Keratinocyte (primary cell): ENCODE results near the gene AADAT. TPM values are rescaled to one million over a fixed set of nuclear protein-coding genes. Genes with fewer than 3 reads are reported as not detected.

ENCODE experiments used
- DNase-seq: peaks from one replicate; pipeline ENCODE4 v3.0.0-alpha.2; 2011; ENCODE audit warnings: low read depth, missing footprints, low spot score
- FAIRE-seq: peaks from 2 replicates; lab custom pipeline; 2011; peaks lifted over from hg19 to GRCh38; lab: Jason Lieb, UNC
- H2AFZ ChIP-seq: 2 replicates; pipeline ENCODE4 v1.6.0; 2012; ENCODE audit warnings: low read length, control low read depth, inconsistent platforms; ENCODE audit not compliant: control insufficient read depth
- H3K27ac ChIP-seq: 2 replicates; pipeline ENCODE4 v1.5.1; 2011; ENCODE audit warnings: low read length; ENCODE audit not compliant: control insufficient read depth, insufficient read depth
- H3K27me3 ChIP-seq: 3 replicates; pipeline ENCODE4 v1.6.0; 2011; ENCODE audit warnings: low read length; ENCODE audit not compliant: control insufficient read depth, insufficient read depth; ENCODE audit errors: extremely low read depth
- H3K36me3 ChIP-seq, 2 experiments: 2 replicates in 1 of 2; 3 replicates in 1 of 2; pipeline ENCODE4 v1.5.1; 2011; ENCODE audit warnings: low read length in 2 of 2, mild to moderate bottlenecking in 1 of 2; ENCODE audit not compliant: control insufficient read depth in 2 of 2, insufficient read depth in 2 of 2; ENCODE audit errors: extremely low read depth in 1 of 2
- H3K4me1 ChIP-seq: 3 replicates; pipeline ENCODE4 v1.5.1; 2011; ENCODE audit warnings: low read length; ENCODE audit not compliant: control insufficient read depth, insufficient read depth; ENCODE audit errors: extremely low read depth
- H3K4me2 ChIP-seq: 3 replicates; pipeline ENCODE4 v1.6.0; 2011; ENCODE audit warnings: low read depth, low read length; ENCODE audit not compliant: control insufficient read depth, insufficient read depth; ENCODE audit errors: extremely low read depth
- H3K4me3 ChIP-seq, 3 experiments: fragments of 200-600 bp in 1 of 3; sonication (generic) in 1 of 3; 2 replicates in 2 of 3; 3 replicates in 1 of 3; pipeline ENCODE4 v1.5.1; 2011 to 2016; ENCODE audit warnings: low read length in 3 of 3, mild to moderate bottlenecking in 3 of 3, control low read depth in 2 of 3, inconsistent platforms in 1 of 3, low read depth in 1 of 3, mixed read lengths in 1 of 3, mixed run types in 1 of 3, moderate library complexity in 1 of 3; ENCODE audit not compliant: control insufficient read depth in 2 of 3, insufficient read depth in 2 of 3; ENCODE audit errors: extremely low read depth in 1 of 3
- H3K79me2 ChIP-seq: 2 replicates; pipeline ENCODE4 v1.6.0; 2012; ENCODE audit warnings: low read length; ENCODE audit not compliant: control insufficient read depth, insufficient read depth
- H3K9ac ChIP-seq: 3 replicates; pipeline ENCODE4 v1.6.0; 2011; ENCODE audit warnings: low read length; ENCODE audit not compliant: control insufficient read depth, insufficient read depth; ENCODE audit errors: extremely low read depth
- H3K9me1 ChIP-seq: 3 replicates; pipeline ENCODE4 v1.6.0; 2011; ENCODE audit warnings: low read length; ENCODE audit not compliant: control insufficient read depth, insufficient read depth; ENCODE audit errors: extremely low read depth
- H3K9me3 ChIP-seq: 2 replicates; pipeline ENCODE4 v1.5.1; 2012; ENCODE audit warnings: low read depth, low read length; ENCODE audit not compliant: control insufficient read depth
- H4K20me1 ChIP-seq: 3 replicates; pipeline ENCODE4 v1.6.0; 2011; ENCODE audit warnings: low read length; ENCODE audit not compliant: control insufficient read depth, insufficient read depth; ENCODE audit errors: extremely low read depth
- CTCF ChIP-seq, 3 experiments: IDR thresholded peaks in 1 of 3; conservative IDR thresholded peaks in 1 of 3; optimal IDR thresholded peaks in 1 of 3; 2 replicates in 2 of 3; 3 replicates in 1 of 3; pipeline versions ENCODE3 to v1.5.1; 2011; ENCODE audit warnings: low read length in 3 of 3, mild to moderate bottlenecking in 3 of 3, moderate library complexity in 2 of 3, control low read depth in 1 of 3, inconsistent platforms in 1 of 3; ENCODE audit not compliant: insufficient read depth in 2 of 3; ENCODE audit errors: extremely low read depth in 1 of 3
- EZH2 ChIP-seq: IDR thresholded peaks from one replicate; pipeline ENCODE4 v1.6.1; 2012; ENCODE audit warnings: inconsistent platforms, mild to moderate bottlenecking, low read length, moderate library complexity
- dilution Hi-C: fragments of 300-500 bp; cut with MboI; formaldehyde crosslinking; loops from one replicate; pipeline ENCODE4 v1.7.0; 2020; ENCODE audit warnings: low sequenced_read_pairs; ENCODE audit not compliant: extremely low pct_ligation_motif_present
- polyA plus RNA-seq, 5 experiments: library from polyadenylated mRNA; depleted of rRNA in 3 of 5; stranded (reverse) in 3 of 5; stranded (forward) in 1 of 5; unstranded in 1 of 5; fragments of >200 nt; gene quantifications; 1 replicate in 1 of 5; 2 replicates in 3 of 5; 3 replicates in 1 of 5; pipeline versions ENCODE4 v1.2.1 to v1.2.3, GENCODE V29; 2011 to 2012; ENCODE audit warnings: missing spikeins in 2 of 5, low read depth in 1 of 5, low replicate concordance in 1 of 5

The AADAT gene
- polyA plus RNA-seq, 1 donor (not counting 4 experiments of a cell fraction or from before 2014, with no cell fraction given): 5.2 TPM

GRCh38 chr4:170111546-170111945, 21.8 kb upstream of the AADAT start:
- no peaks in the 10 kb centered on the region for H3K9me3 ChIP-seq
- no peak overlapping the region for H3K4me3 ChIP-seq
- no peak overlapping the region for H2AFZ ChIP-seq
- H3K4me1 ChIP-seq: no peaks in the 10 kb centered on the region
- dilution Hi-C loops: no loop called here
- H3K79me2 ChIP-seq: no peaks in the 10 kb centered on the region
- no peak overlapping the region for H3K9ac ChIP-seq
- no peak for FAIRE-seq
- H3K27ac ChIP-seq: no peak overlapping the region
- no peaks in the 10 kb centered on the region for H3K27me3 ChIP-seq
- no peaks in the 10 kb centered on the region for H4K20me1 ChIP-seq
- no peaks in the 10 kb centered on the region for H3K9me1 ChIP-seq
- no peak overlapping the region for H3K4me2 ChIP-seq
- H3K36me3 ChIP-seq: no peaks in the 10 kb centered on the region
- no peak for DNase-seq
- TF ChIP-seq EZH2: no peak
- TF ChIP-seq CTCF (optimal IDR thresholded peaks at IDR 0.05 in 1 of 3, IDR thresholded peaks at IDR 0.05 in 1 of 3, conservative IDR thresholded peaks at IDR 0.05 in 1 of 3; ENCODE audit: extremely low read depth in 1 of 3, insufficient read depth in 2 of 3, low read length in 3 of 3): no peak

- no peak overlapping the region for H3K4me2 ChIP-seq
- TF ChIP-seq EZH2: no peak
- no peak for TF ChIP-seq CTCF (optimal IDR thresholded peaks at IDR 0.05 in 1 of 3, IDR thresholded peaks at IDR 0.05 in 1 of 3, conservative IDR thresholded peaks at IDR 0.05 in 1 of 3; ENCODE audit: extremely low read depth in 1 of 3, insufficient read depth in 2 of 3, low read length in 3 of 3)
- H3K4me1 ChIP-seq: no peaks in the 10 kb centered on the region
- H3K9me3 ChIP-seq: no peaks in the 10 kb centered on the region
- H3K4me3 ChIP-seq: no peak overlapping the region
- H3K9me1 ChIP-seq: no peaks in the 10 kb centered on the region
- no peaks in the 10 kb centered on the region for H4K20me1 ChIP-seq
- H2AFZ ChIP-seq: no peak overlapping the region
- no peak for DNase-seq
- no peak for FAIRE-seq
- no peaks in the 10 kb centered on the region for H3K27me3 ChIP-seq
- no peak overlapping the region for H3K9ac ChIP-seq
- dilution Hi-C loops: no loop called here
- H3K27ac ChIP-seq: no peak overlapping the region
- no peaks in the 10 kb centered on the region for H3K79me2 ChIP-seq
- H3K36me3 ChIP-seq: no peaks in the 10 kb centered on the region
Measured at GRCh38 chr4:170111085-170111484, 21.3 kb upstream of the AADAT start.
